ENCODE measurements around the gene WNT4.

WNT4 gene

DNA sequence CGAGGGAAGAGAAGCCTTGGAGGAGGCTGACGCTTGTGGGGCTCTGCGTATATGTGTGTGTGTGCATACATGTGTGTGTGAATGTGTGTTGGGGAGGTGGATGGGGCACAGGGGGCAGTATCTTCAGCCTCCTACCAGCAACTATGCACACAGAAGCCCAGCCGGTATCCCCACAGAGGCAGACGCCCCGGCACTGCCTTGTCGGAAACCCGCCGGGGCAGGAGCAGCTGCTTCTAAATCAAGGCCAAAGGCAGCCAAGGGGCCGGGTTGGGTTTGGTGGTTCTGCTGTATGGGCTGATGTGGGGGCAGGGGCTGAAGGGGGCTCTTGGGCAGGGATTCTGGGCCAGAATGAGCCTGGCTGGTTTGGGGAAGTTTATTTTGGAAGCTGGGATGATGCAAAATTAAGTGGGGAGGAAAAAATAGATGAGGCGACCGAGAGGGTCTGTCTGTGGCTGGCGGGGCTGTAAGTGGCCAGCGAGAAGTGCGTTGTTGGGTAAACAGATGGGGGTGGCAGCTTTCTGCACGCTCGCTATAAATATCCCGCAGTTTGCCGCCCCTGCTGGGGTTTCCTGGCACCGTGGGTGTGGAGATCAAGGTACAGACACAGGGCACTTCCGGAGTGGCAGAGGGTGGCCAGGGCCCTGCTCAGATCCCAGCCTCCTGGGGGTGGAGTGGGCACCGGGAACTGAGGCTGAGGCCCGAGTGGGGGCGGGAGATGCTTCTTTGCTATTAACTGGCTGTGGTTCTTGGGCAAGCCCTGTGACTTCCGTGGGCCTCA lies 11.0 kb upstream of the WNT4 start:
- no peak for DNase-seq (ENCODE audit: low read depth)
- TF ChIP-seq, protein P1, sequence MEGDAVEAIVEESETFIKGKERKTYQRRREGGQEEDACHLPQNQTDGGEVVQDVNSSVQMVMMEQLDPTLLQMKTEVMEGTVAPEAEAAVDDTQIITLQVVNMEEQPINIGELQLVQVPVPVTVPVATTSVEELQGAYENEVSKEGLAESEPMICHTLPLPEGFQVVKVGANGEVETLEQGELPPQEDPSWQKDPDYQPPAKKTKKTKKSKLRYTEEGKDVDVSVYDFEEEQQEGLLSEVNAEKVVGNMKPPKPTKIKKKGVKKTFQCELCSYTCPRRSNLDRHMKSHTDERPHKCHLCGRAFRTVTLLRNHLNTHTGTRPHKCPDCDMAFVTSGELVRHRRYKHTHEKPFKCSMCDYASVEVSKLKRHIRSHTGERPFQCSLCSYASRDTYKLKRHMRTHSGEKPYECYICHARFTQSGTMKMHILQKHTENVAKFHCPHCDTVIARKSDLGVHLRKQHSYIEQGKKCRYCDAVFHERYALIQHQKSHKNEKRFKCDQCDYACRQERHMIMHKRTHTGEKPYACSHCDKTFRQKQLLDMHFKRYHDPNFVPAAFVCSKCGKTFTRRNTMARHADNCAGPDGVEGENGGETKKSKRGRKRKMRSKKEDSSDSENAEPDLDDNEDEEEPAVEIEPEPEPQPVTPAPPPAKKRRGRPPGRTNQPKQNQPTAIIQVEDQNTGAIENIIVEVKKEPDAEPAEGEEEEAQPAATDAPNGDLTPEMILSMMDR (conservative IDR thresholded peaks at IDR 0.05; ENCODE audit: low read length): no peak
- H3K4me3 ChIP-seq (ENCODE audit: low read length): no peak overlapping the region

DNA sequence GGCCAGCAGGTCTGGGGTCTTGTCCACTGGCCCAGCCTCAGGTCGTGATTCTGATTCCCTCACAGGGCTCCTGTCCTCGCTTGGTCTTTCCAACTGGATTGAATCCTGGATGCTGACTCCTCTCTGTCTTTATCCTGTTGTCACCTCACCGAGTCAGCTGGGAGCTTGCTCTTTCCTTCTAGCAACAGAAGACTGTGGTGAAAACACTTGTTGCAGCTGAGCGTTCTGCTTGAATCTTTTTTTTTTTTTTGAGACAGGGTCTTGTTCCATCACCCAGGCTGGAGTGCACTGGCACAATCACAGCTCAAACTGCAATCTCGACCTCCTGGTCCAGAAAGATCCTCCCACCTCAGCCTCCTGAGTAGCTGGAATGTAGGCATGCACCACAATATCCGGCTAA lies 8.0 kb upstream of the WNT4 start:
- TF ChIP-seq, protein P1 (conservative IDR thresholded peaks at IDR 0.05; ENCODE audit: low read length): no peak
- no peak overlapping the region for H3K4me3 ChIP-seq (ENCODE audit: low read length)
- DNase-seq (ENCODE audit: low read depth): no peak

DNA sequence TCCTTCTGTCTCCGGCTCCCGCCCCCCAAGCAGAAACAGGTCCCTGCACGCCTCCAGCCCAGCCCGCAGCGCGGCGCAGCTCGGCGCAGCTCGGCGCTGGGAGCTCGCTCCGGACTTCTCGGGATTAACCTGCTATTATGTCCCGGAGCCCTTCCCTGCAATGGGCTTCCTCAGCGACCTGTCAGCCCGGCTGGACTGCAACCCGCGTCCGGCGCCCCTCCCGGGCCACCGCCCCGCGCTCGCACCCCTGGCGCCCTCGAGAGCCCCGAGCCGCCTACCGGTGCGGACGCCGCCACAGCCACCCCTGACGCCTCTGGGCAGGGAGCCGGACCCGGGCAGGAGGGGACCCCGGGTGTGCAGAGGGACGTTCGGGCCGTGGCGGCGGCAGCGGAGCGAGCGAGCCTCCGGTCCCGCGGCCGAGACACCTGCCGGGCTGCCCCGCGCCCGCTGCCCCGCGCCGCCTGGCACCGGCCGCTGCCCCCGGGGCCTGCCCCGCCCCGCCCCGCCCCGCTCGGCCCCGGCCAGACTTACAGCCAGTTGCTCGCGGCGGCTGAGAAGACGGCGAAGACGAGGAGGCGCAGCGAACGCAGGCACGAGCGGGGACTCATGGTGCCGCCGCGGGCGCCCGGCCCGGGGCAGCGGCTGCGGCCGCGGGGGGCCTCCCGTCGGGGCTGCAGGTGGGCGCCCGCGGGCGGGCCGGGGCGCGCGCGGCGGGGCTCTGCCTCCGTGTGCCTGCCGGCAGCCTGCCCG lies 407 bp downstream of the WNT4 start:
- 0 out of 2 replicates have a peak overlapping the region, but pooled peaks have one; percentile 17 for H3K4me3 ChIP-seq (ENCODE audit: low read length)
- TF ChIP-seq, protein P1 (conservative IDR thresholded peaks at IDR 0.05; ENCODE audit: low read length): no peak
- peak; percentile 25 for DNase-seq (ENCODE audit: low read depth)

DNA sequence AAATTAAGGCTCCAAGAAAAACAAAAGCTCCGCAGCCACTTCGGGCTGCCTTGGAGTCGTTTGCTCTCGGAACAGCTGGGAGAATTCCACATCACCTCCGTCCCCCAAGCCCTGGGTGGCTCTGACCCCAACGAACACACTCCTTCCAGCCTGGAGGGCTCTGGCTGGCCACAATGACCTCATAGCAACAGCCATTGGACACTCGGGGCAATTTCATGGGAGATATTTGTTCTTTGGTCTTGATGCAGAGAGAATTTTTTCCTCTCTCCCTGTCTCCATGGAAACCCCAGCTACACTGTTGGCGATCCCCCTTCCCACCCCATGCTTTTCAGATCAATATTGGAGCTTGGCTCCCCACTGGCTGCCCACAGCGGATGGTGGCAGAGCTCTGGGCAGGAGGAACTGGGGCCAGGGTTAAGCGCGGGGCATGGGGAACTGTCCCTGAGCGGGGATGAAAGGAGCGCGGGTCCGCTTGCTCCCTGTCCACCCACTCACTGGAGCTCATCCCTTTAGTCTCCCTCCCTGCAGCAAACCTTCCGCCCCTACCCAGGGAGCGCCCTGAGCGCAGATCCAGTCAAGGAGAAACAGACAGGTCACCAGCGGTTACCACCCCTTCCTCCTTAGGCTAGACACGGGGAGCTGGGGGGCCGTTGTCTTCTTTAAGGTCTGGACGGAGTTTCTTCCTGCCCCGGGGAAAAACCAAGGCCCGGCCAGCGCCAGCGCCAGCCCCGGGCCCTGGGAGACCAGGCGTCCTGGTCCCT lies 1.2 kb downstream of the WNT4 start:
- no peak overlapping the region for H3K4me3 ChIP-seq (ENCODE audit: low read length)
- TF ChIP-seq, protein P1 (conservative IDR thresholded peaks at IDR 0.05; ENCODE audit: low read length): no peak
- DNase-seq (ENCODE audit: low read depth): no peak

DNA sequence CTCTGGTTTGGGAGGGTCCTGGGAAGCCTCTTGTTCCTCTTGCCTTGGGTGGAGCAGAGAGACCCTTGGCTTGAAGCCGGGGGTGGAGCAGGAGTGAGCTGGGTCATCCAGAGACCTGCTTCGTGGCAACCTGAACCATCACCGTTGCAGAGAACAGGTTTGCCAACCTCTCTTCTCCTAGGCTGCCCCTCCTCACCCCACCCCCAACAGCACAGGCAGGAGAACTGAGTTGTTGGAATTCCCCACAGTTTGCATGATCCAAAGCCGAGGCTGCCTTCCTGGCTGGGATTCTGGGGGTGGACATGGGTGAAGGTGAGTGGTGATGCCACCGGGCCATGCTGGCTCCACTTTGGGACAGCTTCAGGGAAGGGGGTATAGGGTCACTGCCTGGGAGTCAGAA lies 2.2 kb downstream of the WNT4 start:
- no peak for DNase-seq (ENCODE audit: low read depth)
- no peak overlapping the region for H3K4me3 ChIP-seq (ENCODE audit: low read length)
- TF ChIP-seq, protein P1 (conservative IDR thresholded peaks at IDR 0.05; ENCODE audit: low read length): no peak

DNA sequence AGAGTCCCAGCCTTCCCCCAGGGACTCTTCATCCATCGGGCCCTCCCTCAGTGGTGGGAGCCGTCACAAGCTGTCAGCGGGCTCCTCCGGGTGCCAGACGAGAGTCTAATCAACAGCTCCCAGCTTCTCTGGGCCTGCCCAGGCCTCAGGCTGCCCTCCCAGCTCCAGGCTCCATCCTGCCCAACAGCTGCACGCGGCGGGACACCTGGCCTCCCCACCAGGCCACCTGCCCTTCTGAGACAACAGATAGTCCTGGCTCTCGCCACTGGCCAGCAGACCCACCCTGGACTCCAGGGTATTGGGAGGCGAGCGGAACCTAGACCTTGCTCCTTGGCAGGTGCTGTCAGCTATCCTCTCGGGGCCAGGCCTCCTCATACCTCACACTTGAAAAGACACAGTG lies 3.1 kb downstream of the WNT4 start:
- H3K4me3 ChIP-seq (ENCODE audit: low read length): no peak overlapping the region
- TF ChIP-seq, protein P1 (conservative IDR thresholded peaks at IDR 0.05; ENCODE audit: low read length): no peak
- no peak for DNase-seq (ENCODE audit: low read depth)
